Dendritic cell treated with granulocyte-macrophage colony-stimulating factor and Interleukin-4, amounts not matched to agents 40 ng/mL and 50 ng/mL, for 4 days (primary cell): ENCODE results near the gene OTUB1.

ENCODE experiments used
- H3K27ac Mint-ChIP-seq: one replicate; pipeline ENCODE4 v1.8.0; 2022; ENCODE audit warnings: mild to moderate bottlenecking, mixed read lengths
- H3K27me3 Mint-ChIP-seq: one replicate; pipeline ENCODE4 v1.8.0; 2022; ENCODE audit warnings: mild to moderate bottlenecking, mixed read lengths
- H3K36me3 Mint-ChIP-seq: one replicate; pipeline ENCODE4 v1.8.0; 2022; ENCODE audit warnings: low read depth, mixed read lengths
- H3K4me1 Mint-ChIP-seq: one replicate; pipeline ENCODE4 v1.8.0; 2022; ENCODE audit warnings: low read depth, mixed read lengths
- H3K4me3 Mint-ChIP-seq: one replicate; pipeline ENCODE4 v1.8.0; 2022; ENCODE audit warnings: mild to moderate bottlenecking, moderate library complexity, mixed read lengths
- H3K9me3 Mint-ChIP-seq: one replicate; pipeline ENCODE4 v1.8.0; 2022; ENCODE audit warnings: mixed read lengths
- intact Hi-C: fragments of 100-400 bp; cut with micrococcal nuclease; formaldehyde crosslinking; loops from one replicate; pipeline ENCODE4 v1.15.0; 2022

The OTUB1 gene

GRCh38 chr11:64005691-64006090 is 19.5 kb downstream of the OTUB1 start:
- H3K4me1 Mint-ChIP-seq: peaks cover 53% of the 10 kb centered on the region
- H3K36me3 Mint-ChIP-seq: peaks cover 6% of the 10 kb centered on the region
- H3K4me3 Mint-ChIP-seq: no peak overlapping the region
- no peak overlapping the region for H3K27ac Mint-ChIP-seq
- intact Hi-C loops: loop anchor here (2.0 kb wide), 1 partner anchor 21 kb away; no protein-coding TSS in a partner anchor
- peaks cover 89% of the 10 kb centered on the region for H3K27me3 Mint-ChIP-seq
- H3K9me3 Mint-ChIP-seq: peaks cover 10% of the 10 kb centered on the region

GRCh38 chr11:64006398-64006797 is 20.2 kb downstream of the OTUB1 start:
- H3K27me3 Mint-ChIP-seq: peaks cover 89% of the 10 kb centered on the region
- peaks cover 46% of the 10 kb centered on the region for H3K4me1 Mint-ChIP-seq
- H3K4me3 Mint-ChIP-seq: no peak overlapping the region

GRCh38 chr11:64007160-64007628 is 21.0 kb downstream of the OTUB1 start:
- peaks cover 6% of the 10 kb centered on the region for H3K36me3 Mint-ChIP-seq
- peaks cover 15% of the 10 kb centered on the region for H3K9me3 Mint-ChIP-seq
- peak overlapping the region; percentile 81 for H3K27ac Mint-ChIP-seq
- H3K4me3 Mint-ChIP-seq: peak overlapping the region; percentile 87
- H3K4me1 Mint-ChIP-seq: peaks cover 38% of the 10 kb centered on the region
- intact Hi-C loops: loop anchor here (2.0 kb wide), 1 partner anchor 20 kb away; no protein-coding TSS in a partner anchor
- H3K27me3 Mint-ChIP-seq: peaks cover 82% of the 10 kb centered on the region

More at GRCh38 chr11:64006398-64006797, 20.2 kb downstream of the OTUB1 start:
- H3K36me3 Mint-ChIP-seq: peaks cover 6% of the 10 kb centered on the region
- no peak overlapping the region for H3K27ac Mint-ChIP-seq
- H3K9me3 Mint-ChIP-seq: peaks cover 15% of the 10 kb centered on the region
- intact Hi-C loops: loop anchor here (2.0 kb wide), 1 partner anchor 20 kb away; no protein-coding TSS in a partner anchor

DNA sequence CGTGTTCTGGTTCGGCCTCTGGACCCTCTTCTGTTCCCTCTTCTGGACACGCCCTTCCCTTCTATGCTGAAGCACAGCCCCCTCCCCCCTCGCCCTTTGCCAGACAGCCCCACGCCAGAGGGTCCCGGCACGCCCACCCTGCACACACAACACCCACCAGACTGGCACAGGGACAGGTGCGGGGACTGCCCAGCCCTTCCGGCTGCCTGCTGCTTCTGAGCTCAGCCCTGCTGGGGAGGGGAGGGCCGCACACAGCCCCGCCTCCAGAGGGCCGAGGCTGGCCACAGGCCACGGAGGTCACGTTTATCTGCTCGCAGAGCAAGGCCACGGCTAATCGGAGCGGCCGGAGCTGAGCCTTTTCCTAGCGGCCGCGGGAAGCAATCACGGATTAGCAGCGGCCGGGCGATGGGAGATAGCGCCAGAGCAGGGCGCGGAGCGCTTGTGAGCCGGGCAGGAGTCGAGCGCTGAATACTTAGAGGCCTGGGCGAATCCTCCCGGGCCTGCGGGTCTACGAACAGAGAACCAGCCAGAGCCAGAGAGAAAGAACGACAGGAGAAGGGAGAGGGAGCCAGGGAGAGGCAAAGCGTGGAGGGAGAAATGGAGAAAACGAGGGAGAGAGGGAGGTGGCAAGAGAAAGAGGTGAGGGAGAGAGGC is 21.5 kb downstream of the OTUB1 start:
- peaks cover 33% of the 10 kb centered on the region for H3K4me1 Mint-ChIP-seq
- H3K9me3 Mint-ChIP-seq: peaks cover 15% of the 10 kb centered on the region
- intact Hi-C loops: loop anchor here (2.0 kb wide), 1 partner anchor 19 kb away; no protein-coding TSS in a partner anchor
- peaks cover 76% of the 10 kb centered on the region for H3K27me3 Mint-ChIP-seq
- H3K27ac Mint-ChIP-seq: peak overlapping the region; percentile 81
- H3K4me3 Mint-ChIP-seq: peak overlapping the region; percentile 87
- H3K36me3 Mint-ChIP-seq: peaks cover 6% of the 10 kb centered on the region

DNA sequence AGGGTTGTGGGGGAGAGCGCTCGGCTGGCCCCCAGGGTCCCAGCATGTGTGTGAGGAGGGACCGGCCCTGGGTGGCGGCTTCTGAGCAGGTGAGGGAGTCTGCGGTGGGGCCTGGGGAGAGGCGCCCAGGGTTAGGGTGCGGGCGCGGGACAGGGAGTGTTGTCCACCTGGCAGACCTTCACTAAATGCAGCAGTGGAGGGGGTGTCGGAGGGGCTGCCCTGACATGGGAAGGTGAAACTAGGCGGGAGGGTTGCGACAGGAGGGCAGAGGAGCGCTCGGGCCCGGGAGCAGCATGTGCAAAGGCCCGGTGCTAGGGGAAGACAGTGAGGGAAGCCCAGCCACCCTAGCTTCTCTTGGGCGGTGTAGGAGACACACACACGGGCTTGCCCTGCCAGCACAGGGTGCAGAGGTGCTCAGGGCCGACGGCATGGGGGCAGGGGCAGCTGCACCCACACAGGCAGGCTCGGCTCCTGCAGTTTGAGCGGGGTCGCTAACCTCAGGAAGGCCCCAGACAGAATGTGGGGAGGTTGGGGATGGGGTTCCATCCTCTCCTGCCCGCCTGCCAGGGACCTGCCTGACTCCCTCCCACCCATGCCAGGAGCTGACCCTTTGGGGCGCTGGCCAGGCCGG is 22.2 kb downstream of the OTUB1 start:
- peaks cover 15% of the 10 kb centered on the region for H3K9me3 Mint-ChIP-seq
- H3K4me3 Mint-ChIP-seq: peak overlapping the region; percentile 87
- intact Hi-C loops: no loop called here
- H3K36me3 Mint-ChIP-seq: peaks cover 6% of the 10 kb centered on the region
- H3K27ac Mint-ChIP-seq: peak overlapping the region; percentile 81
- peaks cover 32% of the 10 kb centered on the region for H3K4me1 Mint-ChIP-seq
- peaks cover 70% of the 10 kb centered on the region for H3K27me3 Mint-ChIP-seq

- Mint-ChIP-seq H3K4me3 (no peak overlapping the region), H3K36me3 (peaks cover 6% of the 10 kb centered on the region), H3K4me1 (peaks cover 28% of the 10 kb centered on the region), H3K27me3 (peaks cover 63% of the 10 kb centered on the region), H3K27ac (no peak overlapping the region), H3K9me3 (peaks cover 15% of the 10 kb centered on the region)
- intact Hi-C loops: no loop called here
These were observed 22.8 kb downstream of the OTUB1 start for GRCh38 chr11:64008914-64009633.

GRCh38 chr11:64009710-64010109 is 23.5 kb downstream of the OTUB1 start:
- H3K4me1 Mint-ChIP-seq: peaks cover 25% of the 10 kb centered on the region
- H3K27me3 Mint-ChIP-seq: peaks cover 60% of the 10 kb centered on the region
- no peak overlapping the region for H3K27ac Mint-ChIP-seq
- intact Hi-C loops: no loop called here
- no peak overlapping the region for H3K4me3 Mint-ChIP-seq
- peaks cover 15% of the 10 kb centered on the region for H3K9me3 Mint-ChIP-seq
- peaks cover 6% of the 10 kb centered on the region for H3K36me3 Mint-ChIP-seq

GRCh38 chr11:64010783-64011182 is 24.5 kb downstream of the OTUB1 start:
- Mint-ChIP-seq H3K36me3 (peaks cover 6% of the 10 kb centered on the region), H3K27ac (no peak overlapping the region), H3K9me3 (peaks cover 15% of the 10 kb centered on the region), H3K27me3 (peaks cover 55% of the 10 kb centered on the region), H3K4me1 (peaks cover 25% of the 10 kb centered on the region), H3K4me3 (no peak overlapping the region)
- intact Hi-C loops: no loop called here

DNA sequence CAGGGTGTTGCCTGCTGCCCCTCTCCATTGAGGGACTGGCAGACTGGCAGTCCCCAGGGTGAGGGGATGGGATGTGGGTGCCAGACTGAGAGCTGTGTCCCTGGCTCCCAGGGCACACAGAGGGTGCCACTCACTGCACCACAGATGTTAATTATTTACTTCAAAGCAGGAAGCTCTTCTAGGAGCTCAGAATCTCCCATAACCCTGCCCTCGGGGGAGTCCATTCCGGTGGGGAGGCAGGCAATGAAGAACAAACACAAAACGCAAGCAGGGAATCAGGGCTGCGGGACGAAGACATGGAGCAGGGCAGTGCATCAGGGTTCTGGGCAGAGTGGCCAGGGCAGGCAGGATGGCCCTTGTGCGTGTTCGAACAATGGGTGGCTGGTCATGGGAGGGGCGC is 25.1 kb downstream of the OTUB1 start:
- intact Hi-C loops: no loop called here
- H3K27me3 Mint-ChIP-seq: peaks cover 51% of the 10 kb centered on the region
- peaks cover 15% of the 10 kb centered on the region for H3K9me3 Mint-ChIP-seq
- H3K27ac Mint-ChIP-seq: no peak overlapping the region
- H3K36me3 Mint-ChIP-seq: peaks cover 6% of the 10 kb centered on the region
- peaks cover 22% of the 10 kb centered on the region for H3K4me1 Mint-ChIP-seq
- H3K4me3 Mint-ChIP-seq: no peak overlapping the region

GRCh38 chr11:64013141-64013896 is 27.1 kb downstream of the OTUB1 start:
- H3K4me3 Mint-ChIP-seq: no peak overlapping the region
- no peaks in the 10 kb centered on the region for H3K36me3 Mint-ChIP-seq
- H3K4me1 Mint-ChIP-seq: peaks cover 2% of the 10 kb centered on the region
- H3K9me3 Mint-ChIP-seq: peaks cover 15% of the 10 kb centered on the region
- intact Hi-C loops: no loop called here
- no peak overlapping the region for H3K27ac Mint-ChIP-seq
- peaks cover 34% of the 10 kb centered on the region for H3K27me3 Mint-ChIP-seq

- H3K4me3 Mint-ChIP-seq: no peak overlapping the region
- H3K36me3 Mint-ChIP-seq: no peaks in the 10 kb centered on the region
- intact Hi-C loops: no loop called here
- H3K4me1 Mint-ChIP-seq: no peaks in the 10 kb centered on the region
- no peak overlapping the region for H3K27ac Mint-ChIP-seq
- peaks cover 15% of the 10 kb centered on the region for H3K9me3 Mint-ChIP-seq
- H3K27me3 Mint-ChIP-seq: peaks cover 25% of the 10 kb centered on the region
These were observed 28.1 kb downstream of the OTUB1 start for GRCh38 chr11:64014356-64014755.

DNA sequence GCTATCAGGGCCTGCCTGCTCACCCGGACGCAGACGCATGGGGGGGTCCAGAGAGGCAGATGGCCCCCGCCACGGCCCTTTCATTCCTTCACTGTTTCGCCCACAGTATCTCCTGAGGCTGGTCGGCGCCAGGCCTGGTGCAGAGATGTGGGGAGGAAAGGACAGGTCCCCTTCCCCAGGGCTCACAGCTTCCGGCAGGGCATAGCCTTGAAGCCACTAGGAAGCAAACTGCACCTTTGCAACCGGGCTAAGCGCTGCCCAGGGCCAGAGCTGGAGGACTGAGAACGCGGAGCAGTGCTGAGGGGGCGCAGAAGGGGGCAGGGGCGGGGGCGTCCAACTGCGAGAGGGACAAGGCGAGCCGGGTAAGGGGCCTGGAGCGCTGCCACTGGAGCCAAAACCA is 29.3 kb downstream of the OTUB1 start:
- Mint-ChIP-seq H3K4me3 (no peak overlapping the region), H3K27me3 (peaks cover 21% of the 10 kb centered on the region), H3K9me3 (peaks cover 8% of the 10 kb centered on the region), H3K36me3 (no peaks in the 10 kb centered on the region), H3K27ac (no peak overlapping the region), H3K4me1 (no peaks in the 10 kb centered on the region)
- intact Hi-C loops: no loop called here

DNA sequence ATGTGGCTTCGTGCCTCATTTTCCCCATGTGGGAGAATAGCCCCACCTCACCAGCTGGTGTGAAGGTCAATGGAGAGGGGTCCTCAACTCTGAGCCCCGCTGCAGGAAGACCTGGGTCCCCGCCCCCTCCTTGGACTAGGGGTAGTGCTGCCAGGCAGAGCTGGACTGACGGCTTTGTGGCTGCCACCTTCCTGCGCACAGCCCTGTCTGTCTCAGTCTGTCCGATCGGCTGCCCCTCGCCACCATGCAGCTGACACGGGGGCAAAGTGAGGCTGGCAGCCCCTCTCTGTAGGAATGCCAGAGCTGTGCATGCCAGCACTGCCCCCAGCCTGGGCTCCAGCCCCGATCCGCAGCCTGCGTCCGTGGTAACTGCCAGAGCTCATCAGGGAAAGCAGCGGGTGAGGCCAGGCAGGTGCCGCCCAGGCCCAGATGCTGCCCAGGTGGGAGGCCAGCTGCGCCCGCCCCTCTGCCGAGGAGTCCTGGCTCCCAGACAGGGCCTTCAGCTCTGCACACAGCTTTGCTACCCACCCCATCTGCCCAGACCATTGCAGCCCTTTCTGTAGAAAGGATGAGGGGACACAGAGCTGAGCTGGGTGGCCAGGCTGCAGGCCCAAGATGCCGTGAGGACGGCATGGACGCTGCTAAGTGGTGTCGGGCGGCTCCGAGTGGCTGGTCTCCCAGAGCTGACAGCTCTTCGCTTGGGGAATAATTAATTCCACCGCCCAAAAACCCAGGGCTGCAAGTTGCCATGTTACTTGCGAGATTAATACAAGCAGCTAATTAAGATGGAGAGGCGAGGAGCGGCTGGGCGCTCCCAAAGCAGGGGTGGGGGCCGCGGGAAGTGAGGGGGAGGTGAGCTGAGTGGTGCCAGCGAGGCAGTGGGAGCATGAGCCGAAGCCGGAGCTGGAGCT is 30.0 kb downstream of the OTUB1 start:
- intact Hi-C loops: no loop called here
- no peak overlapping the region for H3K27ac Mint-ChIP-seq
- peaks cover 21% of the 10 kb centered on the region for H3K27me3 Mint-ChIP-seq
- peaks cover under 1% of the 10 kb centered on the region for H3K9me3 Mint-ChIP-seq
- no peak overlapping the region for H3K4me3 Mint-ChIP-seq
- H3K4me1 Mint-ChIP-seq: no peaks in the 10 kb centered on the region
- no peaks in the 10 kb centered on the region for H3K36me3 Mint-ChIP-seq
